T-helper 1 cell treated with Interleukin-12 subunit alpha and Interleukin-12 subunit beta and Interleukin-4 antibody, amounts not matched to agents 30 μg/mL and 1 μg/mL, for 36 hours (primary cell): ENCODE measurements around the gene OOSP3.
"Not testable (repeated sequence)": the region's sequence is repeated elsewhere in the genome, so short reads cannot be mapped to it uniquely, and the experiment has no call there.

Experiments
- H3K27ac Mint-ChIP-seq: one replicate; pipeline ENCODE4 v1.8.0; 2021; ENCODE audit warnings: mild to moderate bottlenecking, mixed read lengths
- H3K27me3 Mint-ChIP-seq: one replicate; pipeline ENCODE4 v1.8.0; 2021; ENCODE audit warnings: low read depth, mixed read lengths
- H3K36me3 Mint-ChIP-seq: one replicate; pipeline ENCODE4 v1.8.0; 2021; ENCODE audit warnings: low read depth, mixed read lengths
- H3K4me1 Mint-ChIP-seq: one replicate; pipeline ENCODE4 v1.8.0; 2021; ENCODE audit warnings: low read depth, mixed read lengths
- H3K4me3 Mint-ChIP-seq: one replicate; pipeline ENCODE4 v1.8.0; 2021; ENCODE audit warnings: mild to moderate bottlenecking, moderate library complexity, mixed read lengths
- H3K9me3 Mint-ChIP-seq: one replicate; pipeline ENCODE4 v1.8.0; 2021; ENCODE audit warnings: mixed read lengths

OOSP3 gene

GRCh38 chr11:59878575-59878974 lies at the start of gene OOSP3:
TSS of gene OOSP3 (plus strand) at chr11:59878782. CDS start at chr11:59878809, 27 bp downstream.
- Mint-ChIP-seq H3K27me3 (peaks cover 3% of the 10 kb centered on the region), H3K4me1 (no peaks in the 10 kb centered on the region), H3K36me3 (no peaks in the 10 kb centered on the region), H3K27ac (no peak within 1 kb of the TSS), H3K9me3 (no peaks in the 10 kb centered on the region), H3K4me3 (no peak within 1 kb of the TSS)

- Mint-ChIP-seq H3K36me3 (no peaks in the 10 kb centered on the region), H3K9me3 (no peaks in the 10 kb centered on the region), H3K27me3 (no peaks in the 10 kb centered on the region), H3K4me3 (no peak overlapping the region), H3K27ac (no peak overlapping the region), H3K4me1 (no peaks in the 10 kb centered on the region)
Measured at GRCh38 chr11:59829358-59829757, 49.2 kb upstream of the OOSP3 start.

GRCh38 chr11:59833602-59834001 lies 45.0 kb upstream of the OOSP3 start:
- Mint-ChIP-seq H3K36me3 (no peaks in the 10 kb centered on the region), H3K9me3 (no peaks in the 10 kb centered on the region), H3K4me3 (no peak overlapping the region), H3K27me3 (no peaks in the 10 kb centered on the region), H3K4me1 (no peaks in the 10 kb centered on the region), H3K27ac (no peak overlapping the region)

- Mint-ChIP-seq H3K9me3 (no peaks in the 10 kb centered on the region), H3K4me1 (no peaks in the 10 kb centered on the region), H3K27ac (no peak overlapping the region), H3K36me3 (no peaks in the 10 kb centered on the region), H3K4me3 (no peak overlapping the region), H3K27me3 (peaks cover 4% of the 10 kb centered on the region)
Measured at GRCh38 chr11:59839615-59840014, 39.0 kb upstream of the OOSP3 start.

- H3K36me3 Mint-ChIP-seq = no peaks in the 10 kb centered on the region
- H3K27me3 Mint-ChIP-seq = peaks cover 8% of the 10 kb centered on the region
- H3K9me3 Mint-ChIP-seq = no peaks in the 10 kb centered on the region
- no peak overlapping the region for H3K4me3 Mint-ChIP-seq
- H3K27ac Mint-ChIP-seq = no peak overlapping the region
- no peaks in the 10 kb centered on the region for H3K4me1 Mint-ChIP-seq
Measured at GRCh38 chr11:59841514-59841913, 37.1 kb upstream of the OOSP3 start.

GRCh38 chr11:59842316-59842715 lies 36.3 kb upstream of the OOSP3 start:
- no peaks in the 10 kb centered on the region for H3K36me3 Mint-ChIP-seq
- H3K27ac Mint-ChIP-seq = no peak overlapping the region
- H3K27me3 Mint-ChIP-seq = peaks cover 10% of the 10 kb centered on the region
- H3K4me3 Mint-ChIP-seq = no peak overlapping the region
- no peaks in the 10 kb centered on the region for H3K4me1 Mint-ChIP-seq
- H3K9me3 Mint-ChIP-seq = no peaks in the 10 kb centered on the region

GRCh38 chr11:59845399-59845798 lies 33.2 kb upstream of the OOSP3 start, which contains the start of gene CBLIF:
TSS of gene CBLIF (minus strand) at chr11:59845499. CDS start at chr11:59845453, 46 bp downstream.
- H3K4me3 Mint-ChIP-seq = no peak within 1 kb of the TSS
- no peaks in the 10 kb centered on the region for H3K4me1 Mint-ChIP-seq
- H3K27ac Mint-ChIP-seq = no peak within 1 kb of the TSS
- peaks cover 10% of the 10 kb centered on the region for H3K27me3 Mint-ChIP-seq
- H3K36me3 Mint-ChIP-seq = no peaks in the 10 kb centered on the region
- H3K9me3 Mint-ChIP-seq = no peaks in the 10 kb centered on the region

GRCh38 chr11:59846556-59846955 lies 32.0 kb upstream of the OOSP3 start:
- Mint-ChIP-seq H3K27ac (no peak overlapping the region), H3K4me3 (no peak overlapping the region), H3K9me3 (no peaks in the 10 kb centered on the region), H3K27me3 (peaks cover 10% of the 10 kb centered on the region), H3K4me1 (no peaks in the 10 kb centered on the region), H3K36me3 (no peaks in the 10 kb centered on the region)

GRCh38 chr11:59847626-59848025 lies 31.0 kb upstream of the OOSP3 start:
- Mint-ChIP-seq H3K27me3 (peaks cover 6% of the 10 kb centered on the region), H3K36me3 (no peaks in the 10 kb centered on the region), H3K27ac (no peak overlapping the region), H3K9me3 (no peaks in the 10 kb centered on the region), H3K4me3 (no peak overlapping the region), H3K4me1 (no peaks in the 10 kb centered on the region)

GRCh38 chr11:59848439-59848838 lies 30.1 kb upstream of the OOSP3 start:
- not testable (repeated sequence) for H3K9me3 Mint-ChIP-seq, H3K36me3 Mint-ChIP-seq, H3K27me3 Mint-ChIP-seq, H3K4me1 Mint-ChIP-seq, H3K4me3 Mint-ChIP-seq, H3K27ac Mint-ChIP-seq

- Mint-ChIP-seq H3K4me3 (no peak overlapping the region), H3K27me3 (peaks cover 9% of the 10 kb centered on the region), H3K36me3 (no peaks in the 10 kb centered on the region), H3K27ac (no peak overlapping the region), H3K9me3 (no peaks in the 10 kb centered on the region), H3K4me1 (no peaks in the 10 kb centered on the region)
Measured at GRCh38 chr11:59849129-59849528, 29.5 kb upstream of the OOSP3 start.

GRCh38 chr11:59849551-59849950 lies 29.0 kb upstream of the OOSP3 start:
- not testable (repeated sequence) for H3K27ac Mint-ChIP-seq, H3K4me3 Mint-ChIP-seq, H3K9me3 Mint-ChIP-seq, H3K4me1 Mint-ChIP-seq, H3K36me3 Mint-ChIP-seq
- peaks cover 12% of the 10 kb centered on the region for H3K27me3 Mint-ChIP-seq

- not testable (repeated sequence) for H3K4me1 Mint-ChIP-seq, H3K9me3 Mint-ChIP-seq, H3K4me3 Mint-ChIP-seq, H3K27me3 Mint-ChIP-seq, H3K36me3 Mint-ChIP-seq, H3K27ac Mint-ChIP-seq
Measured at GRCh38 chr11:59851416-59851815, 27.2 kb upstream of the OOSP3 start.

- no peak overlapping the region for H3K4me3 Mint-ChIP-seq
- no peak overlapping the region for H3K27ac Mint-ChIP-seq
- H3K9me3 Mint-ChIP-seq = no peaks in the 10 kb centered on the region
- peaks cover 15% of the 10 kb centered on the region for H3K4me1 Mint-ChIP-seq
- H3K36me3 Mint-ChIP-seq = no peaks in the 10 kb centered on the region
- H3K27me3 Mint-ChIP-seq = peaks cover 6% of the 10 kb centered on the region
Measured at GRCh38 chr11:59854871-59855270, 23.7 kb upstream of the OOSP3 start.

- Mint-ChIP-seq H3K4me3 (peak overlapping the region; percentile 4), H3K4me1 (peaks cover 15% of the 10 kb centered on the region), H3K27me3 (peaks cover 14% of the 10 kb centered on the region), H3K9me3 (no peaks in the 10 kb centered on the region), H3K36me3 (no peaks in the 10 kb centered on the region), H3K27ac (peak overlapping the region; percentile 28)
Measured at GRCh38 chr11:59857439-59858434, 20.8 kb upstream of the OOSP3 start.
